Measurements from ENCODE around the gene FAM118B.
"Not testable (repeated sequence)": the region's sequence is repeated elsewhere in the genome, so short reads cannot be mapped to it uniquely, and the experiment has no call there.

Gene FAM118B

DNA sequence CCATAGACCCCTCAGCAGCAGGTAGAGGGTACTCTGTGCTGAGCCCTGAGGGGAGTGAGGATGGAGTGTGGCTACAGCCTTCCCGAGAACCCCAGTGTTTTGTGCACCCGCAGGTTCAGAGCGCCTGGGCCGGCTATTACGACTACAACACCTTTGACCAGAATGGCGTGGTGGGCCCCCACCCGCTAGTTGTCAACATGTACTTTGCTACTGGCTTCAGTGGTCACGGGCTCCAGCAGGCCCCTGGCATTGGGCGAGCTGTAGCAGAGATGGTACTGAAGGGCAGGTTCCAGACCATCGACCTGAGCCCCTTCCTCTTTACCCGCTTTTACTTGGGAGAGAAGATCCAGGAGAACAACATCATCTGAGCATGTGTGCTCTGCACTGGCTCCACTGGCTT lies 65.7 kb downstream of the FAM118B start:
- DNase-seq (ENCODE audit: low read depth), result no peak

DNA sequence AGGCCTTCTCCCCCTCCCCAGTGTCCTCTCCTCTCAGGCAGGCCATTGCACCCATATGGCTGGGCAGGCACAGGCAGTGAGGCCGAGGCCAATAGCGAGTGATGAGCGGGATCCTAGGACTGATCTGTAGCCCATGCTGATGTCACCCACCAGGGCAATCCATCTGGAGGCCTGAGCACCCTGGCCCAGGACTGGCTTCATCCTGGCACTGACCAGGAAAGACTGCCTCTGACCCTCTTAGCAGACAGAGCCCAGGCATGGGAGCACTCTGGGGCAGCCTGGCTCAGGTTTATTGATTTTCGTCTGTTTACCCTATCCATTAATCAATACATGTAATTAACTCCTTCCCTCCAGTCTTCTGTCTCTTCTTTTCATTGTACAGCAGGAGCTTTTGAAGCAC lies 66.2 kb downstream of the FAM118B start:
- no peak for DNase-seq (ENCODE audit: low read depth)

DNA sequence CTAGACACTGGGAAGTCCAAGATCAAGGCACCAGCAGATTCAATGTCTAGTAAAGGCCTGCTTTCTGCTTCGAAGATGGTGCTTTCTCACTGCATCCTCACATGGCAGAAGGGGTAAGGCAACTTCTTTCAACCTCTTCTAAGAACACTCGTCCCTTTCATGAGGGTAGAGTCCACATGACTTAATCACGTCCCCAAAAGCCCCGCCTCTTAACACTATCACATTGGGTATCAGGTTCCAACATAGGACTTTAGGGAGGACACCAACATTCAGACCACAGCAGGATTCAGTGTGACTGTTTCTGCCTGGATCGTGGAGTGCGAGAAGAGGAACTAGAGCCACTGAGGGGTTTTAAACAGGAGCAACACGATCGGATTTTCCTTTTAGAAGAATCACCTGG lies 67.6 kb downstream of the FAM118B start:
- DNase-seq (ENCODE audit: low read depth), result no peak

DNA sequence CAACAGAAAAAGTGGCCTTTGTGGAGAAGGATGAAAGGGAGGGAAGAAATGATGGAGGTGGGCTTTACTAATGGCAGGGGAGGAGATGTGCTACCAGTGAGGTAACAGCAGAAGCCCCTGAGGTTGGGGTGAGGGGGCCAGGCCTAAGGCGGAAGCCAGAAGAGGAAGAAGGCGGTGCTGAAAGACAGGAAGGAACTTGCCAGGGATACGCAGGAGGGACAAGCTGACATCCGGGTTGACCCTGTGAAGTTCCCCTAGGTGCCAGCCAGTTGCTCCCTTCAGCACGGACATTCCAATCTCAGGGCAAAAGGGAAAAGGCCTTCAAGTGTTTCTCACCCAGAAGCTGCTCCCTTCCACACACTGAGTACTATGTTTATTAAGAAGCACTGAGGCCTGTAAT lies 69.0 kb downstream of the FAM118B start:
- DNase-seq (ENCODE audit: low read depth), result no peak

DNA sequence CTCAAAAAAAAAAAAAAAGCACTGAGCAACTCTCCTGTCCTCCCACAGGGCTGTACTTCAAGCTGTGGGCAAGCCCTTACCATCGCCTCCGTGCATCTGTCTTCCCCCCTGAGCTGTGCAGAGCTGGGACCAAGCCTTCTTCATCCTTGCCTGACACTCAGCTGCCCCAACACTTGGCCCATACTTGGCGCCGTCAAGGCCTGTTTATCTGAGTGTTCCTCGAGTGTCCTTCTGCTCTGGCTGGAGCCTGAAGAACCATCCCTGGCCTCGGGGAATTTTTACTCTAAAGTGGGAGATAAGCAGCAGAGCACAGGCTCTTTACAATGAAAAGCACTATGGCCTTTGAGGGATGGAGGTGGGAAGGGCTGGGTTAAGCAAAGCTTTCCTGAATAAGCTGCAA lies 69.7 kb downstream of the FAM118B start:
- DNase-seq (ENCODE audit: low read depth), result no peak

DNA sequence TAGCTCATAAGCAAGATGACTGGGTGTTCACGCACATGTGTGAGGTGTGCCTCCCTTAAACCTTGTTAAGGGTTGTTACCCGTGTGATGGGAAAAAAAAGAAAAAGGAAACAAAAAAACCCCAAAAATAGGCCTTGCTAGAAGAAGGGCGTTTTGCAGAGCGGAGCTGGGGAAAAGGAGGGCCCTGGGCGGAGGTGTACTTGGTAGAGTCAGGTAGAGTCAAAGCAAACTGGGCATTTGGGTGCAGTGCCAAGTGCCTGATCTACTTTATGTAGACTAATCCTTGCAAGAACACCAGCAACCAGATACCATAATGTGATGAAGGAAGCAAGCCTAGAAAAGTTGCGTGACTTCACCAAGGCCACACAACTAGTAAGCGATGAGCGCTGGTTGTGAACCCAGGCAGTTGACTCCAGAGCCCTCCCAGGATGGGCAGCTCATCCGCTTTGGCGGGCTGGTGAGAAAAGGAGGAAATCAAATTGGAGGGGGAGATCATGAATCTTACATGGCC lies 70.1 kb downstream of the FAM118B start:
- no peak for DNase-seq (ENCODE audit: low read depth)

DNA sequence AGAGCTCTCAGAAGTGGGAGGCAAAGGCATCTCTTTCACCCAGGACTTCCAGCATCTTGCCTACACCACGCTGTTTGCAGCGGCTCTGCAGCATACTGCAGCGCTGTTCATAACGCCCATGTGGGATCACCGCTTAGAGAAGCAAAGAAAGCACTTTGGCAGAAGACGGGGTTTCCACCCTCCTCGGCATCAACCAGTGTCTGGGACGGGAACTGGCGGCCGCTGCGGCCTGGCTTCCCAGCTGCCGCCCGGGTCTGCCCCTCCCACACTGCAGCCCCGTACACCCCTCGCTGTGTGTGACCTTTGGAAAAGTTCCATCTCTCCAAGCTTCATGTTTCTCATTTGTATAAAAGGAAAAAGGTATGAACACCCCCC lies 70.8 kb downstream of the FAM118B start:
- DNase-seq (ENCODE audit: low read depth), result peak; percentile 40

DNA sequence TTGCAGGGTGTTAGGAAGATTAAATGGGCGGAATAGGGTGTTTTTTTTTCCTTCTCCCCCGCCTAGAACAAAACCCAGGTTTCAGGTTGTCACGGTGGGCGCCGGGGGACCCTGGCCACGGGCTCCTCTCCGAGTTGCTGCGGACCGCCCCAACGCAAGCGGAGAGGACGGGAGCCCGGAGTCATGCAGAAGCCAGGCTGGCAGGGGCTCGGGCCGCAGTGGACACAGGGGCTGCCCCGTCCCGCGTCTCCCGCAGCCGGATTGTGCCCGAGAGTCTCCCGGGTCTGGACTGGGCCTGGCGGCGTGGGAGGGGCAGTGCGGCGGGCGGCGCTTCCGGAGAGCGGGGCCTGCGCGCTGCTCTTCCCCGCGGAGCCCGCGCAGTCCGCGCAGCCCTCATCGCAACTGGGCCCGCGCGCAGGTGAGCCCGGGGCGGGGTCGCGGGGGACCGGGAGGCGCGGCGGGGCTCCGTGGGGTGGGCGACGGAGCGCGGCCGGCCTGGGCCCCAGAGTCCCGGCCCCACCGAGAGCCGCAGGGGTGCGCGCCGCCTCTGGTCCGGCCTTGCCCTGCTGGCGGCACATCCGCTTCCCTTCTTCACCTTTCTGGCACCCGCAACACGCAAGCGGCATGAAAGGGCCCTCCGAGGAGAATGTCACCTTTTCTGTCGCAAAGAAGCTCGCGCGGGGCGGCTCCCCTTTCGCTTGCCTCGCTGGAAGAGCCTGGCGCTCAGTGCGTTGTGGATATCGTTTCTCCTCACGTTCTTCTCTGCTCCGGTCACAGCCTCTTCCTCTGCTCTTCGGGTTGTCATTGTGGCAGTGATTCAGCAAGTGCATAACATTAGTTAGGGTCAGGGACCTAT lies 71.4 kb downstream of the FAM118B start, which contains the start of gene TIRAP:
Gene TIRAP, plus strand, starts transcription at position 358 of the 856 bp plus-strand sequence. CDS start 7,802 bp downstream, outside the sequence.
- DNase-seq (ENCODE audit: low read depth), result peak; percentile 66

DNA sequence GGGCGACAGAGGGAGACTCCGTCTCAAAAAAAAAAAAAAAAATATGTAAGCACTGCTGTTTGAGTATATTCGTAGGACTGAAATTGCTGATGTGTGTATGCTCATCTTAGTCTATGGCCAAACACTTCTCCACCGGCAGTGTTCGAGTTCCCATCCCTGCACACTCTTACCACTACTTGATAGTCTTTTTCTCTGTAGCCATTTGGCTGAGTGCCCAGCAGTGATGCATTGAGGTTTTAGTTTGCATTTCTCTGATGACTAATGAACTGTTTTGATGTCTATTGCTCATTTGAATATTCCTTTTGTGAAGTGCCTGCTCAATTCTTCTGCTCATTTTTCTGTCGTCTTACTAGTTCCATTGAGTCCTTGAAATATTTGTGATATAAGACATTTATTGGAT lies 73.2 kb downstream of the FAM118B start:
- peak; percentile 97 for DNase-seq (ENCODE audit: low read depth)

DNA sequence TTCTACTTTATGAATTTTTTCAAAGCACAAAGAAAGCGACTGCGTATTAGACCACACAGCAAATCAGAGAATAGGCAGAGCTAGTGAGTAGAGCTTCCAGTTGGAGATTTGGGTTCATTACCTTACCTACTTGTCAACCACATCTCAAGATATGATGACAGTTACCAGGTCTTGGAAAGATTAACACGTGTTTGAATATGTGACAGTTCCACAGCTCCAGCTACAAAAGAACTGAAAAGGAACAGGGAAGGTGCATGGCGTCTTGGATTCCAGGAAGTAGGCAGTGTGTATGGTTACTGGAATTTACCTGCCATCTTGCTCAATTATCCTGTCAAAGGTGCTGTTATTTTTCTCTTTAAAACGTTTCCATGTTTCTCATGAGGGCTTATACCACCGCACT lies 76.7 kb downstream of the FAM118B start:
- no peak for DNase-seq (ENCODE audit: low read depth)

DNA sequence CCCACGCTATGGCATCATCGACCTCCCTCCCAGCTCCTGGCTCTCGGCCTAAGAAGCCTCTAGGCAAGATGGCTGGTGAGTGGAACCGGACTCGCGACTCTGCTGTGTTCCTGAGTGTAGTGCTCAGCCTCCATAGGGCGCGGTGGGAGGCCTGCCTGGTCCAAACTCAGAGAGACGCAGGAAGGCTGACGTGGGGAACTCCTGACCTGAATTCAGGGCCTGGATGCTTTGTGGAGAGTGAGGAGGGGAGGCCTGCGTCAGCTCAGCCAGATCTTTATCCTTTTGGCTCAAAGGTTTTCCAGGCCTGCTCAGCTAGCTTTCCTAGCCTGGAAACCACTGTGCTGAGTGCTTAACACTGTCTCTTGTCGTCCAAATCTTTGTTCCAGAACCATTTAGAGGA lies 79.3 kb downstream of the FAM118B start:
- no peak for DNase-seq (ENCODE audit: low read depth)

DNA sequence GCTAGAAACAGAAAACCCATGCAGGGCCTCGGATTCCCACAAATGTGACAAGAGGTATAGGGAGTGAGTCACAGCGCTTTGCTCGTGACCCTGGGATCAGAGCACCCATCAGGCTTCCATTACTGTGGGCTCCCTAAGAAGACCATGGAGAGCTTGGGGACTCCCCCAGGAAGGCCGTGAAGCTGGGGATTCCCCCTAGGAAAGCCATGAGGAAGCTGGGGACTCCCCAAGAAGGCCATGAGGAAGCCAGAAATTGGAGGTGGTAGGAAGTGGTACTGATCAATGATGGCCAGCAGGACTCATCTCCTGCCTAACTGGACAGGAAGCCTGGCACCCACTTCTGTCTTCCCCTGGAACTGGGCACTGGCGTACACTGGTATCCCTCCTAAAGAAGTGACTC lies 82.1 kb downstream of the FAM118B start:
- DNase-seq (ENCODE audit: low read depth), result no peak

DNA sequence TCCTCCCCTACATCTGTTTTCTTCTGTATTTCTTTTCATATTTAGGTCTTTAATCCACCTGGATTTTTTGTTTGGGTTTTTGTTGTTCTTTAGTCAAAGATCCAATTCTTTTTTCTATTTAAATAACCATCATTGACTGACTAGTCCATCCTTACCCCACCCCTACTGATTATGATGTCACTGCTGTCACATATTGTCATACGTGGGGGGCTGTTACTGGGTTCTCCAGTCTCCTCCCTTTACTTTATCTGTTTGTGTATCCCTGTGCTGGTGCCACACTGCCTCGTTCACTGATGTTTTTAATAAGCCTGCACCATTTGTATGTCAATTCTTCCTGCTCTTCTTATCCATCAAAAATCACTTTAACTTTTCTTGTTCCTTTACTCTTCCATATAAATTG lies 85.4 kb downstream of the FAM118B start:
- no peak for DNase-seq (ENCODE audit: low read depth)

DNA sequence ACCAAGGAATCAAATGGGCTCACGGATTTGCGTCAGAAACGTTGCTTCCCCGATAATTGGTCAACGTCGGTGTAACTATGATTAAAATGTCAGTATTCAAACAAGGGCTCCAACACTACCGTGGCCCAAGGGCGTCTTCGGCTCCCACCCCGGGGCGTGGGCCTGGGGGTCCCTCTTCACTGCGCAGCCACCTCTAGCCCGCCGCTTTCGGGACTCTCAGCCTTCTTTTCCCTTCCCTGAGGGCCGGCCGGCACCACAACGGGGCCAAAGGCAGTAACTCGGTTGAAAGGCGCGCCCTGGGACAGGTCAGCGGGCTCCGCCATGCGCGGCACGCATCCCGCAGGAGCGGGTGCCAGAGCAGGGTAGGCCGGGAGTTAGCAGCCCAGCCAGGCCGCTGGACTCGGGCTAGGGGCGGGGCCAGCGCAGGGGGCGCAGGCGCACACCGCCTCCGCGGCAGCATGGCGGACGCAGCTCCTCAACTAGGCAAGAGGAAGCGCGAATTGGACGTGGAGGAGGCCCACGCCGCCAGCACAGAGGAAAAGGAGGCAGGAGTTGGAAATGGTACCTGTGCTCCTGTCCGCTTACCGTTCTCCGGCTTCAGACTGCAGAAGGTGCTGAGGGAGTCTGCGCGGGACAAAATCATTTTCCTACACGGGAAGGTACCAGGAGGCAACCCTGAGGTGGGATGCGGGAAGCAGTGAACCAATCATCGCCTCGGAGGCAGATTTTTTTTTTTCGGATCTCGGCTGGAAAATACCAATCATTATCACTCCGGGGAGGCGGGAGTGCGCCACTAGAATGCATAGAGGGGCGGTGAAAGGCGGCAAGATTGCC lies 92.3 kb downstream of the FAM118B start, which contains the start of gene DCPS:
Gene DCPS, plus strand, starts transcription at position 438 of the 834 bp plus-strand sequence. Its CDS starts 21 bp downstream, at position 459.
- peak; percentile 90 for DNase-seq (ENCODE audit: low read depth)

DNA sequence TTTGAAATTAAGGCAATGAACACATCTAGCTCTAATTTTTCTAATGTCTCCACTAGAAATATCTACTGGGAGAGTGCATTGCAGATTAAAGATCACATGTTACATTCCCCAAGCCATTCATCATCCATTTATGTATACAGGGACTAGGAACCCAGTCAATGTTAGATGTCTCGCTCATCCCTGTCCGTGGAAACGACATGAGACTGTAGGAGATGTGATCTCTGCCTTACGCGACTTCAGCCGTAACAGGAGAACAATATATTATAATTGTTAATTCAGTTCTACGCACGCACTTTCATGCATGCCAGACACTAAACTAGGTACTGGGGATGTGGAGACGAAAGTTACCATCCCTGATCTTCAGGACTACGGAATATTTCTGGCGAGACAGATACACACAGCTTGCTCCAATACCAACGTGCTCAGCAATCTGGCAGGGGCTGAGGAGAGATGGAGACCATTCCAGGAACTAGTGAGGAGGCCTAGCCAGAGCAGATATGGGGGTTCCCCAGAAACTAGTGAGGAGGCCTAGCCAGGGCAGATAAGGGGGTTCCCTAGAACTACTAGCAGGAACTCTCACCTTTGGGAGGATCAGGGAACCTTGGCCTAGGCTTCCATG lies 93.0 kb downstream of the FAM118B start:
- no peak for DNase-seq (ENCODE audit: low read depth)

DNA sequence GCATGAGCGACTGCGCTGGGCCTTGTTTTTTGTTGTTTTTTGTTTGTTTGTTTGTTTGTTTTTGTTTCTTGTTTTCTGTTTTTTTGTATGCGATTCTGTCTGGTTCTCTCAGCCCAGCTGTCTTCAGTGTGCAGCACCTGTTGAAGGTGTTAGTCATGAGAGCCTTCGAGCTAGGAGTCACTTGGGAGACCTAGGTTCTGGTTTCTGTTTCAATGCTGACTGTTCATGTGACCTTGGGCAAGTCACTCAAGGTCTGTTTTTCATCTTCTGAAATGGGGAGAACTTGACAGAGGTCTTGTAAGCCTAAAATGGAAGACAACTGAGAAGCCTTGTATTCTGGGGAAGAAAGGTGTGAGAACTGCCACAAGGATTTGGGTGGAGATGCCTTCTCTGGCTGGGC lies 94.1 kb downstream of the FAM118B start:
- no peak for DNase-seq (ENCODE audit: low read depth)

DNA sequence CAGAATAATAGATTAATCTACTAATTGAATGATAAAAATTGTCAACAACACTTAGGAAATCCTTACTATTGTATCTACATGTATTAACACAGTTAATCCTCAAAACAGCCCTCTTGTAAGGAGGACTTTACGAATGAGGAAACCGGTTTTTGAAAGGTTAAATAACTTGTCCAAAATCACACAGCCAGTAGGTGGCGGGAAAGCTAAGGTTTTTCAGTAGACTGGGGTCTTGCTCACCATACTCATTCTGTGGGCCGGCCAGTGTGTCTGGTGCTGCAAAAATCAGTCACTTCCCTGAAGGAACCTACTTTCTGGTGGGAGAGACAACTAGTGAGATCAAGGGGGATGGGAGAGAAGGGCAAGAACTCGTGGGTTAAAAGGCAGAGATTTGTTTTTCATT lies 96.1 kb downstream of the FAM118B start:
- peak; percentile 74 for DNase-seq (ENCODE audit: low read depth)

DNA sequence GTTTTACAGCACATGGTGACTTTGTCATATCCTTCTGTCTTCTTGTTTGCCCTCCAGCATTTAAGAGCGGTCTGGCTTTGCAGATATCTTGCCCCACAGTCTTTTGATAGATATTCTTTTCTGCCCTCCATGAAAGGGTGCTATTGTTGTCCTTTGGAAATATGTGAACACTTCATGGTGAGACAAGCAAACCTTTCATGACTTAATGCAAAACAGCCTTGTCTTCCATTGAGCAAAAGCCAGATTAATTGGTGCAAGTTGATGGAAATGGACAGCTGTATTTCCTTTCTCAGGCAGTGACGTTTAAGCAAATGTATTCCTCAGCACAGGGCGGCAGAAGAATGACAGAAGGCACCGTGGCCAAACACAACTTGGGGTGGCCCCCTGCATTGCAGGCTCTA lies 96.7 kb downstream of the FAM118B start:
- DNase-seq (ENCODE audit: low read depth), result peak; percentile 40

DNA sequence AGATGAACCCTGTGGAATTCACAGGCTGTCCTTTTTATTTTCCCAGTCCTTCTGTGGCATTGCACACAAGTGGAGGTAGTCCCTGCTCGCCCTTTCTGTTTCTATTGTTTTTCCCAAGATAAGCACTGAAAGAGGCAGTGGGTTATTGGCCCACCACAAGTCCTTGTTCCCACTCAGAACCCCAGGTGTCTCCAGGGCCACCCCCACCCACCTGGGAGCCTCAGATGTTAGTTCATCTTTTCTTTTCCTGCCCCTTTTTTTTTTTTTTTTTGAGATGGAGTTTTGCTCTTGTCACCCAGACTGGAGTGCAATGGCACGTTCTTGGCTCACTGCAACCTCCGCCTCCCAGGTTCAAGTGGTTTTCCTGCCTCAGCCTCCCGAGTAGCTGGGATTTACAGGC lies 97.2 kb downstream of the FAM118B start:
- not testable (repeated sequence) for DNase-seq (ENCODE audit: low read depth)

DNA sequence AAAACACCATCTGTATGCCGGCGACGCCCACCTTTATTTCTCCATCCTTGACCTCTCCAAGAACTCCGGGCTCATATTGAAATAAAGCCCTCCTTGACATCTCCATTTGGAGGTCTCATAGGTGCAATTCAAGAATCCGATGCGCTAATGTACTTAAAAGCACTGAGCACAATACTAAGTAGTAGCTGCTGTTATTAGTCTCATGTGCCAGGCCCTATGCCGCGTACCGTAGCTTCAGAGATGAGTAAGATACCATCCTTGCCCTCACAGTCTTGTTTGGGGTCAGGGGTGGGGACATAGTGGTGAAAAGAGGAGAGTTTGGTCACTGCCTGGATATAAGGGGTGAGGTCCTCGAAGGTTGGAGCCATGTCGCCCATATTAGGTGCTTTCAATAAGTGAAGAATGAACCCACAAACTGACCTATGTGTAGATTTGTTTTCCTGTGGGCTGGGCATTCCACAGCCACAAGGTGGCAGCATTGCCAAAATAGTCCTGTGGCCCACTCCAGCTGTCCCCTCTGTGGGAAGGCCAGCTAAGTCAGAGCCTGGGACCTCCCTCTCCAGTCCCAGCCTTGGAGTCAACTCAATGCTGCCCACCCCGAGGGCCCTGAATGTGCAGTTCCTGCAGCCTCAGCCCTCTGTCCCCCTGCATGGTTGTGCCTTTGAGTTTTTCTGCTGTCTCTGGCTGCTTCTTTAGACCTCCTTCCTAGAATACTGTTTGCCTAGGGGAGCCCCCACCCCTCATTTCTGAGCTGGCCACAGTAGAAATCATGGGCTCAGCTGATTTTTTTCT lies 98.8 kb downstream of the FAM118B start:
- DNase-seq (ENCODE audit: low read depth), result peak; percentile 79

DNA sequence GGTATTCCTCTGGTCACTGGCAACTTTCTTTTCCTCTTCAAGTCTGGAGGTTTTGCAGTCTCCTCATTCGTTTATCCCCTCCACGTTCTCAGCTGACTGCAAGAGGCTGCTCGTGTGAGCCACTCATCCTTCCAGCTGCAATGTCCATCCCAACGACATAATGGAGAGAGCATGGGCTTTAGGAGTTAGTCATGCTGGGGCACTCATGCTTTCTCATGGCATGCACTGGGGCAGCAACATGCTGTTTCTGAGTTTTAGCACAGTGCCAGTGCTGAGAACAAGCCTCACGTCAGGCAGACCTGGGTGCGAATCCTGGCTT lies 99.4 kb downstream of the FAM118B start:
- DNase-seq (ENCODE audit: low read depth), result no peak
